ENCODE measurements around the gene LEO1. TPM values are rescaled to one million over a fixed set of nuclear protein-coding genes. Genes with fewer than 3 reads are reported as not detected.

Gene LEO1
- total and polyA plus RNA-seq, 10 of the 15 experiments (the other 5 are each of a cell fraction or from before 2014, with no cell fraction given), result 13.6 to 50.6 (median 32.4) TPM

DNA sequence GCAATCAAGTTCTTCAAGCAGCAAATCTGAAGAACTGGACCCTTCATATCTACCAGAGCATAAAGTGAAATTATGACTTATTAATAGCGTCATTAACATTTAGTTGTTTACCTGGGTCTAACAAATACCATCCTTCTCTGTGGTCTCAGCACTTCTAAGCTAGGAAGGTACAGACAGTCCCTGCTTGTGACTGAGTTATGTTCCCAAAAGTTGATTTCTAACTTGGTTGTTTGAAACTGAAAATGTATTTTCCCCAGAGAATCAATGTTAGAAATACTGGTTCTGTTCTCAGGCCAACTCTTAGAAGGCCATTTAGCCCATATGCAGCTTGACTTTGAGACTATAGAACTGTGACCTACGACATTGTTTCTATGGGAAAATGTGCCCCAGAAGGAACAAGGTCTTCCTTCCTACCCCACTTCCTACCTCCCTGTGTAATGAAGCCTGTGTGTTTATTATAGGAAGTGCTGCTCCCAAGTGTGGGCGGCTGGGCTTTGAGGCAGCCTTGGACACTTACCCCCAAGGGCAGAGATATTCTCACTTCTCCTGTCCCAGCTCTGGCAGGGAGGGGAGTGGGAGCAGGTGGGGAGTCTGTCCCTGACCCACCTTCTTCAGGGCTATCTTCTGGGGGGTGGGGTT, 35.2 kb upstream of the LEO1 start (continued):
- TF ChIP-seq STAT1 (conservative IDR thresholded peaks at IDR 0.05) (no peak), ZBED1 (IDR thresholded peaks at IDR 0.05; ENCODE audit: borderline replicate concordance) (no peak), BACH1 (IDR thresholded peaks at IDR 0.05; ENCODE audit: borderline replicate concordance) (no peak), NFXL1 (IDR thresholded peaks at IDR 0.05; ENCODE audit: borderline replicate concordance) (no peak), MYC (IDR thresholded peaks at IDR 0.05; ENCODE audit: insufficient read depth, insufficient read length, insufficient replicate concordance, low read length, severe bottlenecking) (no peak), RELA (IDR thresholded peaks at IDR 0.05; ENCODE audit: borderline replicate concordance, partially characterized antibody) (no peak), YY1 (IDR thresholded peaks at IDR 0.05; ENCODE audit: low read depth, low read length) (no peak), RB1 (IDR thresholded peaks at IDR 0.05; ENCODE audit: borderline replicate concordance) (0 out of 2 replicates have a peak, but pooled peaks have one; percentile 14), SIX5 (IDR thresholded peaks at IDR 0.05; ENCODE audit: low read depth, low read length, severe bottlenecking) (peak; percentile 8), POLR2A (IDR thresholded peaks at IDR 0.05; ENCODE audit: low read depth, low read length) (no peak), EP300 (IDR thresholded peaks at IDR 0.05; ENCODE audit: borderline replicate concordance in 1 of 2, control insufficient read depth in 1 of 2, low read depth in 2 of 2, low read length in 2 of 2) (peak in 1 of 2 experiments; percentile 25; a peak in 1 of 4 replicates), RCOR1 (conservative IDR thresholded peaks at IDR 0.05; ENCODE audit: low read depth, low read length) (no peak), RBBP5 (conservative IDR thresholded peaks at IDR 0.05) (no peak), SMAD5 (IDR thresholded peaks at IDR 0.05; ENCODE audit: low read depth) (0 out of 2 replicates have a peak, but pooled peaks have one; percentile 29), BRCA1 (IDR thresholded peaks at IDR 0.05; ENCODE audit: low read depth, low read length) (no peak), CREB1 (IDR thresholded peaks at IDR 0.05; ENCODE audit: low read depth) (no peak), ATF7 (IDR thresholded peaks at IDR 0.05; ENCODE audit: low read depth) (peak; percentile 53; the same call in 1 of the 2 replicates), WRNIP1 (IDR thresholded peaks at IDR 0.05; ENCODE audit: borderline replicate concordance, low read depth, low read length) (no peak), ETV6 (conservative IDR thresholded peaks at IDR 0.05 in 1 of 2, IDR thresholded peaks at IDR 0.05 in 1 of 2; ENCODE audit: borderline replicate concordance in 1 of 2, low read depth in 1 of 2) (no peak), POLR2AphosphoS2 (IDR thresholded peaks at IDR 0.05; ENCODE audit: low read depth, low read length) (no peak), TCF12 (IDR thresholded peaks at IDR 0.05; ENCODE audit: low read depth, low read length) (peak; percentile 25; the same call in 1 of the 2 replicates), BCL11A (IDR thresholded peaks at IDR 0.05; ENCODE audit: low read depth, low read length) (peak; percentile 37; the same call in 1 of the 2 replicates), ZBTB4 (CRISPR knock-in tag; IDR thresholded peaks at IDR 0.05) (no peak), EGR1 (IDR thresholded peaks at IDR 0.05; ENCODE audit: borderline replicate concordance in 1 of 2, low read depth in 2 of 2, low read length in 2 of 2) (no peak)
- TF ChIP-seq, protein P1, sequence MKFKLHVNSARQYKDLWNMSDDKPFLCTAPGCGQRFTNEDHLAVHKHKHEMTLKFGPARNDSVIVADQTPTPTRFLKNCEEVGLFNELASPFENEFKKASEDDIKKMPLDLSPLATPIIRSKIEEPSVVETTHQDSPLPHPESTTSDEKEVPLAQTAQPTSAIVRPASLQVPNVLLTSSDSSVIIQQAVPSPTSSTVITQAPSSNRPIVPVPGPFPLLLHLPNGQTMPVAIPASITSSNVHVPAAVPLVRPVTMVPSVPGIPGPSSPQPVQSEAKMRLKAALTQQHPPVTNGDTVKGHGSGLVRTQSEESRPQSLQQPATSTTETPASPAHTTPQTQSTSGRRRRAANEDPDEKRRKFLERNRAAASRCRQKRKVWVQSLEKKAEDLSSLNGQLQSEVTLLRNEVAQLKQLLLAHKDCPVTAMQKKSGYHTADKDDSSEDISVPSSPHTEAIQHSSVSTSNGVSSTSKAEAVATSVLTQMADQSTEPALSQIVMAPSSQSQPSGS (IDR thresholded peaks at IDR 0.05; ENCODE audit: low read length), result peak; percentile 53
- TF ChIP-seq, protein P2, sequence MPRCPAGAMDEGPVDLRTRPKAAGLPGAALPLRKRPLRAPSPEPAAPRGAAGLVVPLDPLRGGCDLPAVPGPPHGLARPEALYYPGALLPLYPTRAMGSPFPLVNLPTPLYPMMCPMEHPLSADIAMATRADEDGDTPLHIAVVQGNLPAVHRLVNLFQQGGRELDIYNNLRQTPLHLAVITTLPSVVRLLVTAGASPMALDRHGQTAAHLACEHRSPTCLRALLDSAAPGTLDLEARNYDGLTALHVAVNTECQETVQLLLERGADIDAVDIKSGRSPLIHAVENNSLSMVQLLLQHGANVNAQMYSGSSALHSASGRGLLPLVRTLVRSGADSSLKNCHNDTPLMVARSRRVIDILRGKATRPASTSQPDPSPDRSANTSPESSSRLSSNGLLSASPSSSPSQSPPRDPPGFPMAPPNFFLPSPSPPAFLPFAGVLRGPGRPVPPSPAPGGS (IDR thresholded peaks at IDR 0.05; ENCODE audit: borderline replicate concordance, insufficient read depth, low read depth, low read length, poor library complexity, severe bottlenecking), result peak; percentile 64
